GM15510 (cell line): ENCODE measurements around the gene OR51V1.

ENCODE experiments used
- POLR2A ChIP-seq: IDR thresholded peaks from 3 replicates; pipeline ENCODE4 v1.6.1; 2011; ENCODE audit warnings: borderline replicate concordance; ENCODE audit not compliant: insufficient read length; ENCODE audit errors: extremely low read depth

Gene OR51V1

GRCh38 chr11:5223146-5223545, 22.7 kb upstream of the OR51V1 start:
- no peak for TF ChIP-seq POLR2A

GRCh38 chr11:5210376-5210885, 9.9 kb upstream of the OR51V1 start:
- TF ChIP-seq POLR2A, result no peak

- no peak for TF ChIP-seq POLR2A
Observed at GRCh38 chr11:5204787-5205186, 4.3 kb upstream of the OR51V1 start.

- no peak for TF ChIP-seq POLR2A
Observed at GRCh38 chr11:5203366-5203765, 2.9 kb upstream of the OR51V1 start.

- TF ChIP-seq POLR2A, result no peak
Observed at GRCh38 chr11:5198285-5198684, 2.2 kb downstream of the OR51V1 start.

GRCh38 chr11:5197536-5197935, 2.9 kb downstream of the OR51V1 start:
- TF ChIP-seq POLR2A, result no peak

- no peak for TF ChIP-seq POLR2A
Observed at GRCh38 chr11:5196731-5197130, 3.8 kb downstream of the OR51V1 start.

GRCh38 chr11:5196067-5196466, 4.4 kb downstream of the OR51V1 start:
- no peak for TF ChIP-seq POLR2A

- TF ChIP-seq POLR2A, result no peak
Observed at GRCh38 chr11:5192738-5193137, 7.7 kb downstream of the OR51V1 start.

GRCh38 chr11:5188201-5188600, 12.3 kb downstream of the OR51V1 start:
- TF ChIP-seq POLR2A, result no peak

GRCh38 chr11:5178046-5178837, 22.2 kb downstream of the OR51V1 start:
- no peak for TF ChIP-seq POLR2A

GRCh38 chr11:5174934-5175333, 25.5 kb downstream of the OR51V1 start:
- TF ChIP-seq POLR2A, result no peak

GRCh38 chr11:5171856-5172255, 28.6 kb downstream of the OR51V1 start:
- TF ChIP-seq POLR2A, result no peak

- no peak for TF ChIP-seq POLR2A
Observed at GRCh38 chr11:5159806-5160205, 40.7 kb downstream of the OR51V1 start.

- no peak for TF ChIP-seq POLR2A
Observed at GRCh38 chr11:5154657-5155056, 45.8 kb downstream of the OR51V1 start, which contains the start of gene OR52A1. TSS of gene OR52A1 (minus strand) at chr11:5154757. CDS start at chr11:5152369, 2,388 bp downstream.
